ENCODE data around the gene TTLL9. TPM values are rescaled to one million over a fixed set of nuclear protein-coding genes. Genes with fewer than 3 reads are reported as not detected.

Gene TTLL9
- total RNA-seq, 5 donors from 2014 or later (not counting 1 experiment from before 2014, with no cell fraction given) = 0.16 TPM; not detected in 4

DNA sequence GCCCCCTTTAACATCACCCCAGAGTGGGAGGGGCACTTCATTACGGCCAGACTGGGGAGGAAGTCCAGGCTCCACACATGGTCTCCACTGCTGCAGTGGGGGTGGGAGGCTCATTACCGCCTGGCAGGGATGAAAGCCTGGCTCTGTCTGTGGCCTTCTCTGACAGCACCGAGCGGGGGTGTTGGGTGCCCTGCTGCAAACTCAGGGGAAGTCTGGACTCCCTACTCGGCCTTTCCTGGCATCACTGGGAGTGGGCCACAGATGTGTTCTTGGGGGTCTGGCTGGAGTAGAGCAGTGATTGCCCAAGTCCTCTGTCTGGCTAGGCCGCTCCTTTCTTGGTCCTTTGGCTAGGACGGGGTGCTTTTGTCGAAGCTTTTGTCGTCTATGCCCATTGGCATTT, 27.1 kb downstream of the TTLL9 start:
- DNase-seq (no peak), ATAC-seq (replicated peaks in 1 of 4) (no peak)
- peaks cover 0 to 3% (median 0%) of the 10 kb centered on the region in 3 donors for H3K9me3 Mint-ChIP-seq
- Histone ChIP-seq H3K4me3 (ENCODE audit: control insufficient read depth in 1 of 2, extremely low read depth in 1 of 2, low read length in 1 of 2) (no peak overlapping the region), H3K27ac (ENCODE audit: low read length) (no peak overlapping the region), H3K27me3 (replicated peaks in 1 of 2; ENCODE audit: control insufficient read depth in 2 of 2, extremely low read depth in 1 of 2, insufficient read depth in 2 of 2, low read length in 1 of 2) (peaks cover 0 to 10% of the 10 kb centered on the region in 2 experiments), H3K36me3 (ENCODE audit: control insufficient read depth in 2 of 2, extremely low read depth in 1 of 2, insufficient read depth in 1 of 2, low read length in 1 of 2) (no peaks in the 10 kb centered on the region), H3K9me3 (no peaks in the 10 kb centered on the region), H3K4me1 (ENCODE audit: control insufficient read depth in 1 of 2, extremely low read depth in 1 of 2, insufficient read depth in 2 of 2, low read length in 2 of 2) (no peaks in the 10 kb centered on the region)
- CTCF ChIA-PET = no interaction called here
- POLR2A ChIA-PET = no interaction called here
- WGBS (ENCODE audit: insufficient coverage) = 90% methylated on average over 4 of the region's 9 CpGs
- no peak overlapping the region for H3K4me3 Mint-ChIP-seq
- H3K27me3 Mint-ChIP-seq = peaks cover 28 to 32% of the 10 kb centered on the region in 2 donors
- H3K27ac Mint-ChIP-seq = no peak overlapping the region
- H3K36me3 Mint-ChIP-seq = no peaks in the 10 kb centered on the region
- peaks cover 0 to 3% (median 0%) of the 10 kb centered on the region in 3 donors for H3K4me1 Mint-ChIP-seq

DNA sequence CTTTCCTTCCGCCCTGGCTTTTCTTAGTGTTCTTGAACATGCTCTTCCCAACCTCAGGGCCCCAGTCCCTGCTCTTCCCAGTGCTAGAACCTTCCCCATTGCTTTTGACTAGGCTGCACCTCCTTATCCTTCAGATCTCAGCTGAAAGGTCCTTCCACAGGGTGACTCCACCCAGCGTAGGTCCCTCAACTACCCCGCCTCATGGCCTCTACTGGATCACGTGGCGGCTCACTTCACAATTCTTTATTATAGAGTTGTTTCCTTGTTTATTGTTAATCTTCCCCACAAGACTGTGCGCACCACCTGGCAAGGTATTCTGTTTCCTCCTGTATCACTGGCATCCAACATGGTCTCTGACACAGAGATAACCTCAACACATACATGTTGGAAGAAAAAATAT, 31.2 kb downstream of the TTLL9 start:
- H3K9me3 ChIP-seq = no peaks in the 10 kb centered on the region
- peaks cover 0 to 19% of the 10 kb centered on the region in 2 experiments for H3K27me3 ChIP-seq (replicated peaks in 1 of 2; ENCODE audit: control insufficient read depth in 2 of 2, extremely low read depth in 1 of 2, insufficient read depth in 2 of 2, low read length in 1 of 2)
- Mint-ChIP-seq H3K9me3 (no peaks in the 10 kb centered on the region), H3K4me3 (no peak overlapping the region), H3K36me3 (no peaks in the 10 kb centered on the region), H3K27me3 (peaks cover 23 to 25% of the 10 kb centered on the region in 2 donors), H3K27ac (no peak overlapping the region), H3K4me1 (no peaks in the 10 kb centered on the region)
- POLR2A ChIA-PET = no interaction called here
- no peak overlapping the region for H3K27ac ChIP-seq (ENCODE audit: low read length)
- CTCF ChIA-PET = no interaction called here
- ATAC-seq (replicated peaks in 1 of 4) = no peak
- DNase-seq = no peak
- 69% methylated on average over 1 of the region's 6 CpGs for WGBS (ENCODE audit: insufficient coverage)
- H3K4me3 ChIP-seq (ENCODE audit: control insufficient read depth in 1 of 2, extremely low read depth in 1 of 2, low read length in 1 of 2) = no peak overlapping the region
- no peaks in the 10 kb centered on the region for H3K36me3 ChIP-seq (ENCODE audit: control insufficient read depth in 2 of 2, extremely low read depth in 1 of 2, insufficient read depth in 1 of 2, low read length in 1 of 2)
- H3K4me1 ChIP-seq (ENCODE audit: control insufficient read depth in 1 of 2, extremely low read depth in 1 of 2, insufficient read depth in 2 of 2, low read length in 2 of 2) = no peaks in the 10 kb centered on the region

DNA sequence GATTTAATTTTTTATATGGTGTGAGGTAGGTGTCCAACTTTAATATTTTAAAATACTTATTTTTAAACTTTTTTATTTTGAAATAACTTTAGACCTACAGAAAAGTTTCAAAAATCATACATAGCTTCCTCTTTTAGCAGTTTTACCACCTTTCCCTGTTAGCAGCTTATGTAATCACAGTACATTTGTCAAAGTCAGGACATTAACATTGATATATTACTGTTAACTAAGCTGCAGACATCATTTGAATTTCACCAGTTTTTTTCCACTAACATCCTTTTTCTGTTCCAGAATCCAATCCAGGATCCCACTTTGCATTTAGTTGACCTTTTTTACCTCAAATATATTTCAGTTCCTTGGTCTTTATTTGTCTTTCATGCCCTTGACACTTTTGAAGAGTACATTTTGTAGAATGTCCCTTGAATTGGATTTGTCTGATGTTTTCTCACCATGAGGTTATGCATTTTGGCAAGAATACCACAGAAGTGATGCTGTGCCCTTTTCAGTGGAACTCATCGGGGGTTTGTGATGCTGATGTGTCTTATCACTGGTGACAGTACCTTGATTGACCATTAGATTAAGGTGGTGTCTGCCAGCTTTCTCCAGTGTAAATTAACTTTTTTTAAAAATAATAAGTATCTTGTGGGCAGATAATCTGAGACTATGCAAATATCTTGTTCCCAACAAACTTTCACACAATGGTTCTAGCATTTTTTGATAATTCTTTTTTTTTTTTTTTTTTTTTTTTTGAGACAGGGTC, 33.4 kb downstream of the TTLL9 start:
- POLR2A ChIA-PET = interaction anchor here in 1 of 2 donors (0.5 kb wide), 1 partner anchor 145 kb away, joined by 7 read pairs; no protein-coding TSS in a partner anchor
- no peaks in the 10 kb centered on the region for H3K4me1 ChIP-seq (ENCODE audit: control insufficient read depth in 1 of 2, extremely low read depth in 1 of 2, insufficient read depth in 2 of 2, low read length in 2 of 2)
- DNase-seq (no peak), ATAC-seq (replicated peaks in 1 of 4) (no peak)
- WGBS (ENCODE audit: insufficient coverage) = 40% methylated on average over 1 of the region's 1 CpG
- no peak overlapping the region for H3K4me3 ChIP-seq (ENCODE audit: control insufficient read depth in 1 of 2, extremely low read depth in 1 of 2, low read length in 1 of 2)
- H3K4me1 Mint-ChIP-seq = no peaks in the 10 kb centered on the region
- H3K9me3 Mint-ChIP-seq = no peaks in the 10 kb centered on the region
- H3K9me3 ChIP-seq = no peaks in the 10 kb centered on the region
- H3K27me3 Mint-ChIP-seq = peaks cover 8 to 14% of the 10 kb centered on the region in 2 donors
- H3K27me3 ChIP-seq (replicated peaks in 1 of 2; ENCODE audit: control insufficient read depth in 2 of 2, extremely low read depth in 1 of 2, insufficient read depth in 2 of 2, low read length in 1 of 2) = peaks cover 0 to 25% of the 10 kb centered on the region in 2 experiments
- CTCF ChIA-PET = no interaction called here
- no peak overlapping the region for H3K27ac Mint-ChIP-seq
- no peaks in the 10 kb centered on the region for H3K36me3 ChIP-seq (ENCODE audit: control insufficient read depth in 2 of 2, extremely low read depth in 1 of 2, insufficient read depth in 1 of 2, low read length in 1 of 2)
- no peak overlapping the region for H3K27ac ChIP-seq (ENCODE audit: low read length)
- H3K36me3 Mint-ChIP-seq = no peaks in the 10 kb centered on the region
- H3K4me3 Mint-ChIP-seq = no peak overlapping the region

DNA sequence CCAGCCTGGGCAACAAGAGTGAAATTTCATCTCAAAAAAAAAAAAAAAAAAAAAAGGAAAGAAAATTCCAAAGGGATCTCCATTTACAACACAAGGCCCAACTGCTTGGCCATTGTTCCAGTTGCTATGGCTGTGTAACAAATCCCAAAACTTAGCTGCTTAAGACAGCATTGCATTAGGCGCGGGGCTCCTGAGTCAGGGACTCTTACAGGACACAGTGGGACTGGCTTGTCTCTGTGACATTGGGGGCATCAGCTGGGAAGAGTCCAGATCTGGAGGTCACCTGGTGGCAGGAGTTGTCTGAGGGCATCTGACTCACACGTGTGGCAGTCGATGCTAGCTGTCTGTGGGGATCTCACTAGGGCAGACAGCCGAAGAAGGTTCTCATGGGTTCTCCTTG, 35.6 kb downstream of the TTLL9 start:
- H3K36me3 ChIP-seq (ENCODE audit: control insufficient read depth in 2 of 2, extremely low read depth in 1 of 2, insufficient read depth in 1 of 2, low read length in 1 of 2) = no peaks in the 10 kb centered on the region
- WGBS (ENCODE audit: insufficient coverage) = 100% methylated on average over 4 of the region's 5 CpGs
- Mint-ChIP-seq H3K4me3 (no peak overlapping the region), H3K36me3 (no peaks in the 10 kb centered on the region), H3K4me1 (no peaks in the 10 kb centered on the region), H3K27ac (no peak overlapping the region), H3K27me3 (peaks cover 0 to 6% of the 10 kb centered on the region in 2 donors), H3K9me3 (no peaks in the 10 kb centered on the region)
- H3K4me1 ChIP-seq (ENCODE audit: control insufficient read depth in 1 of 2, extremely low read depth in 1 of 2, insufficient read depth in 2 of 2, low read length in 2 of 2) = no peaks in the 10 kb centered on the region
- no peak overlapping the region for H3K27ac ChIP-seq (ENCODE audit: low read length)
- no peak overlapping the region for H3K4me3 ChIP-seq (ENCODE audit: control insufficient read depth in 1 of 2, extremely low read depth in 1 of 2, low read length in 1 of 2)
- no peak for ATAC-seq (replicated peaks in 1 of 4)
- H3K9me3 ChIP-seq = no peaks in the 10 kb centered on the region
- no peak for DNase-seq
- H3K27me3 ChIP-seq (replicated peaks in 1 of 2; ENCODE audit: control insufficient read depth in 2 of 2, extremely low read depth in 1 of 2, insufficient read depth in 2 of 2, low read length in 1 of 2) = peaks cover 0 to 20% of the 10 kb centered on the region in 2 experiments
- ChIA-PET POLR2A (no interaction called here), CTCF (interaction anchor here in 1 of 2 donors (0.6 kb wide), 1 partner anchor 766 kb away, joined by 3 read pairs; no protein-coding TSS in a partner anchor)

DNA sequence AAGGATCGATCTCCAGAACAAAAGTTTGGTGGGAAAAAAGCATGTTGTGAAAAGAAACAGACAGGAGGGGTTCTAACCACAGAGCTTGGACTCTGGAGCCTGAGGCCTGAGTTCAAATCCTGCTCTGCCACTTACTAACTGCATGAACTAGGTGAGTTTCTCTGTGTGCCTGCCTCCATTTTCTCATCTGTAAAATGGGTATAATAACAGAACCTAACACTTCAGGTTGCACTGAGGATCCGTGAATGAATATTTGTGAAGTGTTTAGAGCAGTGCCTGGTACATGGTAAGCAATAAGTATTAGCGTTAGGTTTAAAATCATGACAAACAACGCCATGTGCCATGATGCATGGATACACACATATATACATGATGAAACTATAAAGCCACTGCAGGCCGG, 36.6 kb downstream of the TTLL9 start:
- H3K4me3 ChIP-seq (ENCODE audit: control insufficient read depth in 1 of 2, extremely low read depth in 1 of 2, low read length in 1 of 2) = no peak overlapping the region
- peaks cover 0 to 17% of the 10 kb centered on the region in 2 experiments for H3K27me3 ChIP-seq (replicated peaks in 1 of 2; ENCODE audit: control insufficient read depth in 2 of 2, extremely low read depth in 1 of 2, insufficient read depth in 2 of 2, low read length in 1 of 2)
- no CpG with 5 or more reads among the region's 5 CpGs for WGBS (ENCODE audit: insufficient coverage)
- Mint-ChIP-seq H3K27ac (no peak overlapping the region), H3K4me3 (no peak overlapping the region), H3K27me3 (peaks cover 0 to 6% of the 10 kb centered on the region in 2 donors), H3K36me3 (no peaks in the 10 kb centered on the region), H3K4me1 (no peaks in the 10 kb centered on the region), H3K9me3 (no peaks in the 10 kb centered on the region)
- ChIA-PET CTCF (no interaction called here), POLR2A (no interaction called here)
- no peaks in the 10 kb centered on the region for H3K36me3 ChIP-seq (ENCODE audit: control insufficient read depth in 2 of 2, extremely low read depth in 1 of 2, insufficient read depth in 1 of 2, low read length in 1 of 2)
- no peak for DNase-seq
- ATAC-seq (replicated peaks in 1 of 4) = no peak
- no peak overlapping the region for H3K27ac ChIP-seq (ENCODE audit: low read length)
- H3K4me1 ChIP-seq (ENCODE audit: control insufficient read depth in 1 of 2, extremely low read depth in 1 of 2, insufficient read depth in 2 of 2, low read length in 2 of 2) = no peaks in the 10 kb centered on the region
- H3K9me3 ChIP-seq = no peaks in the 10 kb centered on the region

DNA sequence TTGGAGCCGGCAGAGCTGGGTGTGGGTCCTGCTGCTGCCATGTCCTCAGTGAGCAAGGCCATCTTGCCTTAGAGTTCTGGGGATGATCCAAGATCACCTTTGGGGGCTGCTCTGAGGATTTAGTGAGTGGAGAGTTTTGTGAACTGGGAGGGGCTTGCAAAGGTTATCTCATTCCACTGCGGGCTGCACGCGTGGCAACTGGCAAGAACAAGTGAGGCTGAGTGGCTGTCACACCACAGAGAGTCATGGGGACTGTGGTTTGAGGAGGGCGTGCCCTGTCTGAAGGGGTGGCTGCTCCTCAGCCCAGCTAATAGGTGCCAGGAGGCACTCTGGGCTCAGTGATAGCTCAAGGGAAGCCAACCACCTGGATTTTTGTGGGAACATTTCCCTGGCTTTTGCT, 37.6 kb downstream of the TTLL9 start:
- no peak overlapping the region for H3K4me3 Mint-ChIP-seq
- H3K4me1 ChIP-seq (ENCODE audit: control insufficient read depth in 1 of 2, extremely low read depth in 1 of 2, insufficient read depth in 2 of 2, low read length in 2 of 2) = no peaks in the 10 kb centered on the region
- H3K4me3 ChIP-seq (ENCODE audit: control insufficient read depth in 1 of 2, extremely low read depth in 1 of 2, low read length in 1 of 2) = no peak overlapping the region
- peaks cover 0 to 19% of the 10 kb centered on the region in 2 experiments for H3K27me3 ChIP-seq (replicated peaks in 1 of 2; ENCODE audit: control insufficient read depth in 2 of 2, extremely low read depth in 1 of 2, insufficient read depth in 2 of 2, low read length in 1 of 2)
- H3K27ac Mint-ChIP-seq = no peak overlapping the region
- POLR2A ChIA-PET = no interaction called here
- H3K4me1 Mint-ChIP-seq = no peaks in the 10 kb centered on the region
- CTCF ChIA-PET = no interaction called here
- WGBS (ENCODE audit: insufficient coverage) = 57% methylated on average over 5 of the region's 5 CpGs
- H3K27ac ChIP-seq (ENCODE audit: low read length) = no peak overlapping the region
- no peaks in the 10 kb centered on the region for H3K36me3 Mint-ChIP-seq
- peaks cover 0 to 6% of the 10 kb centered on the region in 2 donors for H3K27me3 Mint-ChIP-seq
- H3K9me3 Mint-ChIP-seq = no peaks in the 10 kb centered on the region
- H3K36me3 ChIP-seq (ENCODE audit: control insufficient read depth in 2 of 2, extremely low read depth in 1 of 2, insufficient read depth in 1 of 2, low read length in 1 of 2) = no peaks in the 10 kb centered on the region
- no peak for DNase-seq
- no peak for ATAC-seq (replicated peaks in 1 of 4)
- H3K9me3 ChIP-seq = no peaks in the 10 kb centered on the region

Data from T-cell (primary cell).